ENCODE results near the gene EXOC2.

DNA sequence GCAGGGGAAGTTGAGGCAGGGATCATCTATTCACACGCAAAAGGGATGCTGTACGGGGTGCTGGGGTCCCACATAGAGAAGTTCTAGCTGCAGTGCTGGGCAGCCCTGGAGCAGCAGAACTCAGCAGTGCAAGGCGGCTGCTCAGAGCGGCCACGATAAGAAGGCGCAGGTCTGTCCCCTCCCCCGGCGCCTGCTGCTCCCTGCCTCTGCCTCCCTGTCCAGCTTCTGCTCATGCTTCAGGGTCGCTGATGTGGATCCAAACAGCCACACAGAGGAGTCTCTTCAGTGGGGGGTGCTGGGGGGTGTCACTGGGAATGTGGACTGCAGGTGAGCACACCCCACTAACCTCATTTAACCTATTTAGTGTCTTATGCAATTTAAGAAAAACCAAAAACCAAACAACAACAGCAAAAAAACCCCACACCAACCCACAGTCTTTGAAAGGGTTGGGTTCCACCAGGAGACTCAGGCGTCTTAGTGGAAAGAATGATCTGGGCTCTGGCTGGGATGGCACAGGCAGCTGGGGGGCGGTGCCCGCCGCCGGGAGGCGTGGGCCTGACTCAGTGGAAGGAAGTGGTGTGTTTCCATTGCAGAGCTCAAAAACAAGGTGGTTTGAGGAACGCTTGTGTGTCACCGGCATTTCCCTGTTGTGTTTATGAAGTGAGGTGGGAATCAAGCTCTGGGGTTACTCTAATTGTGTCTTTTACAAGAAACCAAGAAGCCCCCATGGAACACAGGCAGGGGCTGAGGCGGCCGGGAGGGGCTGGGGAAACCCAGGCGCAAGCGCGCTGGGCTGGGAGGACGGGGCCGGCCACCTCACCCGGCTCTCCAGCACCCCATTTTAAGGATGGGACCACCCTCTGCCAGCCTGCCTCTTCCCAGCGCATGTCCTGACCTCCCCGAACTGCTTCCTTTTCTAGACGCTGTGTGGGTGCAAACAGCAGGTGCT lies 246.2 kb downstream of the EXOC2 start:
- TF ChIP-seq POLR2A (IDR thresholded peaks at IDR 0.05) (no peak), CTCF (IDR thresholded peaks at IDR 0.05) (peak in 1 of 6 experiments; percentile 10)

Data from Peyer's patch (tissue), 4 donors.